CD14-positive monocyte (primary cell): ENCODE measurements around the gene ST13. TPM values are rescaled to one million over a fixed set of nuclear protein-coding genes. Genes with fewer than 3 reads are reported as not detected.

Experiments
- DNase-seq, 3 donors: peaks; one replicate each; pipeline ENCODE4 v3.0.0-alpha.2; 2011 to 2022
- H2AFZ ChIP-seq: 2 replicates; pipeline ENCODE4 v1.6.0; 2012; ENCODE audit warnings: mild to moderate bottlenecking, low read depth, low read length, inconsistent platforms; ENCODE audit not compliant: insufficient read depth, poor library complexity, severe bottlenecking
- H3K27ac ChIP-seq, 2 donors: 1 replicate in 1 of 2; 2 replicates in 1 of 2; pipeline ENCODE4 v1.5.1; 2012 to 2013; ENCODE audit warnings: low read length in 2 of 2, control low read depth in 1 of 2, inconsistent platforms in 1 of 2, low read depth in 1 of 2, mild to moderate bottlenecking in 1 of 2
- H3K27me3 ChIP-seq, 2 donors: one replicate each; pipeline versions ENCODE4 v1.6.0 to v1.6.1; 2011 to 2013; ENCODE audit warnings: low read length in 2 of 2; ENCODE audit not compliant: control insufficient read depth in 2 of 2, insufficient read depth in 2 of 2
- H3K36me3 ChIP-seq, 2 donors: replicated peaks in 1 of 2; 1 replicate in 1 of 2; 2 replicates in 1 of 2; pipeline versions ENCODE4 v1.5.1 to v1.6.1; 2012 to 2013; ENCODE audit warnings: low read length in 2 of 2, control low read depth in 1 of 2, inconsistent platforms in 1 of 2, mild to moderate bottlenecking in 1 of 2; ENCODE audit not compliant: insufficient read depth in 2 of 2, control insufficient read depth in 1 of 2
- H3K4me1 ChIP-seq, 2 donors: 1 replicate in 1 of 2; 2 replicates in 1 of 2; pipeline versions ENCODE4 v1.5.1 to v1.6.1; 2012 to 2013; ENCODE audit warnings: low read length in 2 of 2, control low read depth in 1 of 2, inconsistent platforms in 1 of 2, mild to moderate bottlenecking in 1 of 2, moderate library complexity in 1 of 2; ENCODE audit not compliant: insufficient read depth in 2 of 2, control insufficient read depth in 1 of 2
- H3K4me2 ChIP-seq: replicated peaks from 2 replicates; pipeline ENCODE3; 2012; ENCODE audit warnings: low read length, moderate library complexity, mild to moderate bottlenecking; ENCODE audit not compliant: poor library complexity, severe bottlenecking; ENCODE audit errors: extremely low read depth
- H3K4me3 ChIP-seq, 3 experiments: fragments of 200-600 bp in 1 of 3; sonication (generic) in 1 of 3; replicated peaks in 1 of 3; 1 replicate in 2 of 3; 2 replicates in 1 of 3; pipeline ENCODE4 v1.5.1; 2011 to 2013; ENCODE audit warnings: low read length in 3 of 3, mild to moderate bottlenecking in 3 of 3, control low read depth in 2 of 3, low read depth in 2 of 3, inconsistent platforms in 1 of 3, moderate library complexity in 1 of 3
- H3K79me2 ChIP-seq: 2 replicates; pipeline ENCODE4 v1.6.0; 2012; ENCODE audit warnings: mild to moderate bottlenecking, control low read depth, inconsistent platforms, low read length, moderate library complexity; ENCODE audit not compliant: insufficient read depth
- H3K9ac ChIP-seq: 2 replicates; pipeline ENCODE4 v1.6.0; 2017; ENCODE audit warnings: low read length, mild to moderate bottlenecking; ENCODE audit not compliant: insufficient read depth, poor library complexity, severe bottlenecking
- H3K9me3 ChIP-seq, 2 donors: replicated peaks in 1 of 2; 1 replicate in 1 of 2; 2 replicates in 1 of 2; pipeline versions ENCODE4 v1.5.1 to v1.6.1; 2012 to 2013; ENCODE audit warnings: low read length in 2 of 2, control low read depth in 1 of 2; ENCODE audit not compliant: control insufficient read depth in 1 of 2, insufficient read depth in 1 of 2
- H4K20me1 ChIP-seq: 2 replicates; pipeline ENCODE4 v1.6.0; 2012; ENCODE audit warnings: mild to moderate bottlenecking, low read length, control low read depth, moderate library complexity; ENCODE audit not compliant: insufficient read depth
- H3K27ac Mint-ChIP-seq, 7 donors: one replicate each; pipeline ENCODE4 v1.8.0; 2020; ENCODE audit warnings: mild to moderate bottlenecking in 7 of 7, mixed read lengths in 7 of 7, moderate library complexity in 6 of 7, inconsistent platforms in 2 of 7
- H3K27me3 Mint-ChIP-seq, 3 donors: one replicate each; pipeline ENCODE4 v1.8.0; 2021 to 2022; ENCODE audit warnings: low read depth in 3 of 3, mild to moderate bottlenecking in 3 of 3, mixed read lengths in 3 of 3, moderate library complexity in 3 of 3, inconsistent platforms in 1 of 3
- H3K36me3 Mint-ChIP-seq, 2 donors: one replicate each; pipeline ENCODE4 v1.8.0; 2020; ENCODE audit warnings: mixed read lengths in 2 of 2, inconsistent platforms in 1 of 2, mild to moderate bottlenecking in 1 of 2
- H3K4me1 Mint-ChIP-seq: one replicate; pipeline ENCODE4 v1.8.0; 2020; ENCODE audit warnings: mild to moderate bottlenecking, mixed read lengths
- H3K4me3 Mint-ChIP-seq, 2 donors: one replicate each; pipeline ENCODE4 v1.8.0; 2020; ENCODE audit warnings: mild to moderate bottlenecking in 2 of 2, mixed read lengths in 2 of 2, moderate library complexity in 1 of 2
- H3K9me3 Mint-ChIP-seq, 7 donors: one replicate each; pipeline ENCODE4 v1.8.0; 2020 to 2022; ENCODE audit warnings: mixed read lengths in 7 of 7, mild to moderate bottlenecking in 6 of 7, moderate library complexity in 6 of 7, inconsistent platforms in 2 of 7
- whole genome bisulfite sequencing: methylation state at CpG from one replicate; pipeline ENCODE4 v1.1.5; 2013; ENCODE audit warnings: missing lambda C conversion rate; ENCODE audit not compliant: insufficient coverage; 5-methylcytosine and 5-hydroxymethylcytosine counted together
- intact Hi-C, 2 donors: fragments of 100-400 bp; cut with micrococcal nuclease; formaldehyde crosslinking; loops; one replicate each; pipeline versions ENCODE4 v1.15.0 to v1.15.1; 2023
- polyA plus RNA-seq, 3 donors: library from polyadenylated mRNA; depleted of rRNA in 1 of 3; unstranded in 2 of 3; stranded (reverse) in 1 of 3; fragments of 300-500 nt in 2 of 3; fragments of >200 nt in 1 of 3; fragmentation: Illumina TruSeq in 2 of 3; gene quantifications; 1 replicate in 2 of 3; 2 replicates in 1 of 3; pipeline ENCODE4 v1.2.3, GENCODE V29; 2012 to 2021
- TF ChIP-seq, protein P1 (sequence below): fragments of 200-600 bp; IDR thresholded peaks from one replicate; pipeline ENCODE4 v1.8.0; 2022; ENCODE audit warnings: antibody characterized with exemption, mild to moderate bottlenecking

The ST13 gene
- polyA plus RNA-seq, 3 donors, result 56.1 to 81.3 (median 67.2) TPM

DNA sequence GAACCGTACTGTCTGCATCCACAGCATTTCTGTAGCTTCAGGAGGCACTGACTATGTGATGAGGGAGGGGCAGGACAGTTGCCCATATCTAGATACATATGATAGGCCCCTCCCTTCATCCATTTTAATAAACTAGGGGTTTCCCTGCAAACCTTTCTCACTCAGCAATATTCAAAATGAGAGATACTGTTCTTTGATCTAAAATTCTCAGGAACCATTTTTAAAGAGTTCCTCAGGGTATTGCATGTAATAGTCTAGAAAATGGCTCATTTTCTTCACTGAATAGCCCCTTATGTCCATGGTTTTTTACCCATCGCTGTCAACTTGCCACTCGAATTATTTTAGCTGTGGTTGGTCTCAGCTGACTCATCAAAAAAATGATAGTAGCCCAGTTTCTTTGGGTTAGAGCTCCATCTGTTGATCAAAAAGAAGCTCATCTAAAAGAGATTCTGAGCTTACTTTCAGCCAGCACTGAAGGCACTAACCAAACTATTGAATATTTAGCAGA, 42.5 kb upstream of the ST13 start:
- peaks cover 0 to 2% (median 0%) of the 10 kb centered on the region in 3 donors for H3K27me3 Mint-ChIP-seq
- WGBS, result 8% methylated on average over 2 of the region's 3 CpGs
- H3K79me2 ChIP-seq, result no peaks in the 10 kb centered on the region
- no peaks in the 10 kb centered on the region for H4K20me1 ChIP-seq
- peaks cover 0 to 1% (median 0%) of the 10 kb centered on the region in 7 donors for H3K9me3 Mint-ChIP-seq
- no peaks in the 10 kb centered on the region for H3K27me3 ChIP-seq
- TF ChIP-seq, protein P1, sequence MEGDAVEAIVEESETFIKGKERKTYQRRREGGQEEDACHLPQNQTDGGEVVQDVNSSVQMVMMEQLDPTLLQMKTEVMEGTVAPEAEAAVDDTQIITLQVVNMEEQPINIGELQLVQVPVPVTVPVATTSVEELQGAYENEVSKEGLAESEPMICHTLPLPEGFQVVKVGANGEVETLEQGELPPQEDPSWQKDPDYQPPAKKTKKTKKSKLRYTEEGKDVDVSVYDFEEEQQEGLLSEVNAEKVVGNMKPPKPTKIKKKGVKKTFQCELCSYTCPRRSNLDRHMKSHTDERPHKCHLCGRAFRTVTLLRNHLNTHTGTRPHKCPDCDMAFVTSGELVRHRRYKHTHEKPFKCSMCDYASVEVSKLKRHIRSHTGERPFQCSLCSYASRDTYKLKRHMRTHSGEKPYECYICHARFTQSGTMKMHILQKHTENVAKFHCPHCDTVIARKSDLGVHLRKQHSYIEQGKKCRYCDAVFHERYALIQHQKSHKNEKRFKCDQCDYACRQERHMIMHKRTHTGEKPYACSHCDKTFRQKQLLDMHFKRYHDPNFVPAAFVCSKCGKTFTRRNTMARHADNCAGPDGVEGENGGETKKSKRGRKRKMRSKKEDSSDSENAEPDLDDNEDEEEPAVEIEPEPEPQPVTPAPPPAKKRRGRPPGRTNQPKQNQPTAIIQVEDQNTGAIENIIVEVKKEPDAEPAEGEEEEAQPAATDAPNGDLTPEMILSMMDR, result peak; percentile 60
- no peaks in the 10 kb centered on the region for H3K9me3 ChIP-seq
- H3K4me3 ChIP-seq, result peak overlapping the region in 1 of 3 experiments; percentile 21
- peak; percentile 24 to 55 (median 51) for DNase-seq
- no peaks in the 10 kb centered on the region for H3K36me3 ChIP-seq
- no peak overlapping the region for H3K9ac ChIP-seq
- intact Hi-C loops, result loop anchor here (10.0 kb wide), 2 partner anchors 84 to 244 kb away; partner anchors contain the start of gene SLC25A17 (in 1 of the 2)
- peaks cover 5% of the 10 kb centered on the region for H3K4me1 Mint-ChIP-seq
- H3K27ac Mint-ChIP-seq, result no peak overlapping the region
- H2AFZ ChIP-seq, result no peak overlapping the region
- peak overlapping the region in 1 of 2 donors; percentile 60 for H3K4me3 Mint-ChIP-seq
- peak overlapping the region; percentile 40 for H3K4me2 ChIP-seq
- H3K4me1 ChIP-seq, result no peaks in the 10 kb centered on the region
- peaks cover 5 to 11% of the 10 kb centered on the region in 2 donors for H3K36me3 Mint-ChIP-seq
- no peak overlapping the region for H3K27ac ChIP-seq

DNA sequence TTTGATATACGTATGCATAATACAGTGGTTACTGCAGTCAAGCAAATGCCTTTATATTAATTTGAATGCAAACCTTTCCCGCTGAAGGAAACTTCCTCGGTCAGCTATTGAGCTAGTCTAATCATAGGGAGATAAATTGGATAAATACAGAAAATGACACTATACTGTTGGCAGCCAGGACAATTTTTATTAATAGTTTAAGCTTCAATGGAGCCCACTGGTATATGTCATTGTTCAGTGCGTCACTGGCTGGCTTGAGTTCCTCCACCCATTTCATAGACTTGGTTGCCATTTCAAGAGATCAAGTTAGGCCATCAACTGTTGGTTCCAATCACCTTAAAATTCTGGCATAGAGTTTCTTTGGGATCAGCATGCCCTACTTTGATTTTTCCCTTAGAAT, 38.0 kb upstream of the ST13 start:
- Histone ChIP-seq H4K20me1 (no peaks in the 10 kb centered on the region), H3K36me3 (peaks cover 2 to 3% of the 10 kb centered on the region in 2 donors), H3K9ac (no peak overlapping the region), H2AFZ (no peak overlapping the region), H3K4me2 (no peak overlapping the region), H3K79me2 (no peaks in the 10 kb centered on the region), H3K27ac (no peak overlapping the region), H3K9me3 (no peaks in the 10 kb centered on the region), H3K4me3 (no peak overlapping the region), H3K27me3 (no peaks in the 10 kb centered on the region), H3K4me1 (no peaks in the 10 kb centered on the region)
- intact Hi-C loops, result loop anchor here (10.0 kb wide), 2 partner anchors 80 to 240 kb away; partner anchors contain the start of gene SLC25A17 (in 1 of the 2)
- Mint-ChIP-seq H3K27ac (no peak overlapping the region), H3K4me3 (no peak overlapping the region), H3K36me3 (peaks cover 8 to 14% of the 10 kb centered on the region in 2 donors), H3K27me3 (peaks cover 0 to 2% (median 0%) of the 10 kb centered on the region in 3 donors), H3K9me3 (no peaks in the 10 kb centered on the region), H3K4me1 (peaks cover 5% of the 10 kb centered on the region)
- WGBS, result 100% methylated on average over 1 of the region's 4 CpGs
- TF ChIP-seq, protein P1, result no peak
- DNase-seq, result no peak
